Measurements from ENCODE around the gene PAX8.

PAX8 gene

GRCh38 chr2:113217455-113218282 is 61.1 kb downstream of the PAX8 start:
- no peak for TF ChIP-seq CTCF (IDR thresholded peaks at IDR 0.05; ENCODE audit: borderline replicate concordance, control extremely low read depth, extremely low read depth, insufficient read depth, missing control alignments)
- no peak for DNase-seq (ENCODE audit: low spot score)
- in situ Hi-C loops (cut with MboI; ENCODE audit: low sequenced_read_pairs, unreplicated experiment) = no loop called here

GRCh38 chr2:113216891-113217454 is 61.7 kb downstream of the PAX8 start:
- no peak for DNase-seq (ENCODE audit: low spot score)
- in situ Hi-C loops (cut with MboI; ENCODE audit: low sequenced_read_pairs, unreplicated experiment) = no loop called here
- no peak for TF ChIP-seq CTCF (IDR thresholded peaks at IDR 0.05; ENCODE audit: borderline replicate concordance, control extremely low read depth, extremely low read depth, insufficient read depth, missing control alignments)

DNA sequence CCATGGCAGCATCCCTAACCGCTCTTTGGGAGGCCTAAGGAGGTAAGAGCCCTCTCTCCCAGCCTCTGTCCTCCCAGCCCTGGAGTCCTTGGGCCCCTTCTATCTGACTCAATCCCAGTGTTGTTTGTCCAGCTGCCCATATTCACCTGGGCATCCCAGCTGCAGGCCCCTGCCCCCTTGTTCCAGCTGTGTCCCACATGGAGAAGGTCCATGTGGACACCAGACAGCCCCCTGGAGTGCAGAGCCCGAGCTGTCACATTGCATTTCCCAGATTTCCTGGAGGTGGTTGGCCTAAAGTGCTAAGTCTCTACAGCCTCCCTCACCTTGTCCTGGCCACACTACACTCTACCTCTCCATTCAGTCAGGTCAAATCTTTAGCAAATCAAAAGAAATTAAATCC is 62.4 kb downstream of the PAX8 start:
- in situ Hi-C loops (cut with MboI; ENCODE audit: low sequenced_read_pairs, unreplicated experiment) = no loop called here

GRCh38 chr2:113215056-113215455 is 63.7 kb downstream of the PAX8 start:
- DNase-seq (ENCODE audit: low spot score) = no peak
- no peak for TF ChIP-seq CTCF (IDR thresholded peaks at IDR 0.05; ENCODE audit: borderline replicate concordance, control extremely low read depth, extremely low read depth, insufficient read depth, missing control alignments)
- in situ Hi-C loops (cut with MboI; ENCODE audit: low sequenced_read_pairs, unreplicated experiment) = no loop called here

More for the DNA sequence above, 62.4 kb downstream of the PAX8 start:
- TF ChIP-seq CTCF (IDR thresholded peaks at IDR 0.05; ENCODE audit: borderline replicate concordance, control extremely low read depth, extremely low read depth, insufficient read depth, missing control alignments) = no peak
- no peak for DNase-seq (ENCODE audit: low spot score)

DNA sequence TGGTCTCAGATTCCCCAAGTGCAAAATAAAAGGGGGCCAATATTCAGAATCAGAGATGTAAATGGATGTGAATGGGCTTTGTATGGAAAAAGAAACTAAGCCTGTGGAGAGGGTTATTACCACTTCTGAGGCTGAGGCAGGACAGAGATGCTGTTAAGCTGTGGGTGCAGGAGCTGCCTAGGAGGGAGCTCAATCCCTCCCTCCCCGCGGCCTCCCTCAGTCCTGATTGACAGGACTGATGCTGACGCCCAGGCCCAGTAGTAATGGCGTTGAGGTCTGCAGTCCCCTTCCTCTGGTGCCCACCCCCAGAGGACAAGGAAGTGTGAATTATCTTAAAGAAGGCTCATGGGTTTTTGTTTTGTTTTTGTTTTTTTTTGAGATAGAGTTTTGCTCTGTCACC is 64.6 kb downstream of the PAX8 start:
- no peak for DNase-seq (ENCODE audit: low spot score)
- TF ChIP-seq CTCF (IDR thresholded peaks at IDR 0.05; ENCODE audit: borderline replicate concordance, control extremely low read depth, extremely low read depth, insufficient read depth, missing control alignments) = no peak
- in situ Hi-C loops (cut with MboI; ENCODE audit: low sequenced_read_pairs, unreplicated experiment) = no loop called here

- no peak for TF ChIP-seq CTCF (IDR thresholded peaks at IDR 0.05; ENCODE audit: borderline replicate concordance, control extremely low read depth, extremely low read depth, insufficient read depth, missing control alignments)
- no peak for DNase-seq (ENCODE audit: low spot score)
- in situ Hi-C loops (cut with MboI; ENCODE audit: low sequenced_read_pairs, unreplicated experiment) = no loop called here
These were observed 65.4 kb downstream of the PAX8 start for GRCh38 chr2:113213061-113213930.

Measured in GM13976 (cell line).